ENCODE measurements around the gene OR10J4.
A peak's percentile ranks its signal among the peaks of the same experiment; 100 is the strongest.

The OR10J4 gene

GRCh38 chr1:159431904-159432303 lies at the start of gene OR10J4:
OR10J4 (plus strand) TSS chr1:159432204.
- Histone ChIP-seq H3K4me3 (ENCODE audit: low read depth, low read length) (no peak within 1 kb of the TSS), H3K27ac (ENCODE audit: low read depth, low read length) (no peak within 1 kb of the TSS), H2AFZ (ENCODE audit: low read length, unreplicated experiment) (no peak within 1 kb of the TSS), H3K4me1 (ENCODE audit: control insufficient read depth, insufficient read depth, low read length, unreplicated experiment) (peaks cover 13% of the 10 kb centered on the region), H3K36me3 (ENCODE audit: insufficient read depth, low read length) (no peaks in the 10 kb centered on the region), H3K79me2 (ENCODE audit: control insufficient read depth, insufficient read depth, low read length, unreplicated experiment) (no peaks in the 10 kb centered on the region), H3K27me3 (ENCODE audit: insufficient read depth, low read length) (no peaks in the 10 kb centered on the region)

- no peaks in the 10 kb centered on the region for H3K4me1 ChIP-seq (ENCODE audit: control insufficient read depth, insufficient read depth, low read length, unreplicated experiment)
- H3K27ac ChIP-seq (ENCODE audit: low read depth, low read length) = no peak overlapping the region
- H3K27me3 ChIP-seq (ENCODE audit: insufficient read depth, low read length) = no peaks in the 10 kb centered on the region
- H2AFZ ChIP-seq (ENCODE audit: low read length, unreplicated experiment) = no peak overlapping the region
- H3K79me2 ChIP-seq (ENCODE audit: control insufficient read depth, insufficient read depth, low read length, unreplicated experiment) = no peaks in the 10 kb centered on the region
- H3K36me3 ChIP-seq (ENCODE audit: insufficient read depth, low read length) = no peaks in the 10 kb centered on the region
- H3K4me3 ChIP-seq (ENCODE audit: low read depth, low read length) = no peak overlapping the region
Measured at GRCh38 chr1:159406821-159407220, 25.2 kb upstream of the OR10J4 start.

GRCh38 chr1:159408862-159409400 lies 23.1 kb upstream of the OR10J4 start:
- H2AFZ ChIP-seq (ENCODE audit: low read length, unreplicated experiment) = no peak overlapping the region
- H3K79me2 ChIP-seq (ENCODE audit: control insufficient read depth, insufficient read depth, low read length, unreplicated experiment) = no peaks in the 10 kb centered on the region
- H3K27ac ChIP-seq (ENCODE audit: low read depth, low read length) = no peak overlapping the region
- no peaks in the 10 kb centered on the region for H3K36me3 ChIP-seq (ENCODE audit: insufficient read depth, low read length)
- no peaks in the 10 kb centered on the region for H3K27me3 ChIP-seq (ENCODE audit: insufficient read depth, low read length)
- H3K4me3 ChIP-seq (ENCODE audit: low read depth, low read length) = no peak overlapping the region
- H3K4me1 ChIP-seq (ENCODE audit: control insufficient read depth, insufficient read depth, low read length, unreplicated experiment) = no peaks in the 10 kb centered on the region

GRCh38 chr1:159421821-159422220 lies 10.2 kb upstream of the OR10J4 start:
- no peak overlapping the region for H3K27ac ChIP-seq (ENCODE audit: low read depth, low read length)
- H3K79me2 ChIP-seq (ENCODE audit: control insufficient read depth, insufficient read depth, low read length, unreplicated experiment) = no peaks in the 10 kb centered on the region
- H3K4me3 ChIP-seq (ENCODE audit: low read depth, low read length) = no peak overlapping the region

GRCh38 chr1:159428536-159428935 lies 3.5 kb upstream of the OR10J4 start:
- Histone ChIP-seq H3K27me3 (ENCODE audit: insufficient read depth, low read length) (no peaks in the 10 kb centered on the region), H3K4me3 (ENCODE audit: low read depth, low read length) (no peak overlapping the region), H3K79me2 (ENCODE audit: control insufficient read depth, insufficient read depth, low read length, unreplicated experiment) (no peaks in the 10 kb centered on the region), H3K36me3 (ENCODE audit: insufficient read depth, low read length) (no peaks in the 10 kb centered on the region), H3K27ac (ENCODE audit: low read depth, low read length) (peak overlapping the region; percentile 59), H2AFZ (ENCODE audit: low read length, unreplicated experiment) (no peak overlapping the region), H3K4me1 (ENCODE audit: control insufficient read depth, insufficient read depth, low read length, unreplicated experiment) (peaks cover 13% of the 10 kb centered on the region)

More at GRCh38 chr1:159421821-159422220, 10.2 kb upstream of the OR10J4 start:
- Histone ChIP-seq H2AFZ (ENCODE audit: low read length, unreplicated experiment) (no peak overlapping the region), H3K27me3 (ENCODE audit: insufficient read depth, low read length) (no peaks in the 10 kb centered on the region), H3K4me1 (ENCODE audit: control insufficient read depth, insufficient read depth, low read length, unreplicated experiment) (no peaks in the 10 kb centered on the region), H3K36me3 (ENCODE audit: insufficient read depth, low read length) (no peaks in the 10 kb centered on the region)

GRCh38 chr1:159429074-159429861 lies 2.7 kb upstream of the OR10J4 start:
- no peaks in the 10 kb centered on the region for H3K79me2 ChIP-seq (ENCODE audit: control insufficient read depth, insufficient read depth, low read length, unreplicated experiment)
- H3K36me3 ChIP-seq (ENCODE audit: insufficient read depth, low read length) = no peaks in the 10 kb centered on the region
- H3K27me3 ChIP-seq (ENCODE audit: insufficient read depth, low read length) = no peaks in the 10 kb centered on the region
- H3K27ac ChIP-seq (ENCODE audit: low read depth, low read length) = peak overlapping the region; percentile 68
- H3K4me1 ChIP-seq (ENCODE audit: control insufficient read depth, insufficient read depth, low read length, unreplicated experiment) = peaks cover 13% of the 10 kb centered on the region
- no peak overlapping the region for H3K4me3 ChIP-seq (ENCODE audit: low read depth, low read length)
- H2AFZ ChIP-seq (ENCODE audit: low read length, unreplicated experiment) = no peak overlapping the region

- H3K4me1 ChIP-seq (ENCODE audit: control insufficient read depth, insufficient read depth, low read length, unreplicated experiment) = peaks cover 13% of the 10 kb centered on the region
- H3K36me3 ChIP-seq (ENCODE audit: insufficient read depth, low read length) = no peaks in the 10 kb centered on the region
- no peaks in the 10 kb centered on the region for H3K79me2 ChIP-seq (ENCODE audit: control insufficient read depth, insufficient read depth, low read length, unreplicated experiment)
- H3K27ac ChIP-seq (ENCODE audit: low read depth, low read length) = no peak overlapping the region
- no peak overlapping the region for H2AFZ ChIP-seq (ENCODE audit: low read length, unreplicated experiment)
- H3K4me3 ChIP-seq (ENCODE audit: low read depth, low read length) = no peak overlapping the region
- no peaks in the 10 kb centered on the region for H3K27me3 ChIP-seq (ENCODE audit: insufficient read depth, low read length)
Measured at GRCh38 chr1:159430985-159431384, 1.0 kb upstream of the OR10J4 start.

- Histone ChIP-seq H3K4me3 (ENCODE audit: low read depth, low read length) (no peak overlapping the region), H3K4me1 (ENCODE audit: control insufficient read depth, insufficient read depth, low read length, unreplicated experiment) (no peaks in the 10 kb centered on the region), H3K27me3 (ENCODE audit: insufficient read depth, low read length) (no peaks in the 10 kb centered on the region), H3K27ac (ENCODE audit: low read depth, low read length) (no peak overlapping the region), H2AFZ (ENCODE audit: low read length, unreplicated experiment) (no peak overlapping the region), H3K79me2 (ENCODE audit: control insufficient read depth, insufficient read depth, low read length, unreplicated experiment) (no peaks in the 10 kb centered on the region), H3K36me3 (ENCODE audit: insufficient read depth, low read length) (no peaks in the 10 kb centered on the region)
Measured at GRCh38 chr1:159436469-159436868, 4.5 kb downstream of the OR10J4 start.

- H3K4me1 ChIP-seq (ENCODE audit: control insufficient read depth, insufficient read depth, low read length, unreplicated experiment) = peaks cover 4% of the 10 kb centered on the region
Measured at GRCh38 chr1:159439422-159439821, 7.4 kb downstream of the OR10J4 start, which contains the start of gene OR10J1. OR10J1 (plus strand) TSS chr1:159439722; CDS start chr1:159439792, 70 bp downstream.

GRCh38 chr1:159441360-159441759 lies 9.4 kb downstream of the OR10J4 start:
- no peaks in the 10 kb centered on the region for H3K27me3 ChIP-seq (ENCODE audit: insufficient read depth, low read length)
- H3K27ac ChIP-seq (ENCODE audit: low read depth, low read length) = no peak overlapping the region
- H3K4me1 ChIP-seq (ENCODE audit: control insufficient read depth, insufficient read depth, low read length, unreplicated experiment) = peaks cover 4% of the 10 kb centered on the region
- no peaks in the 10 kb centered on the region for H3K79me2 ChIP-seq (ENCODE audit: control insufficient read depth, insufficient read depth, low read length, unreplicated experiment)
- no peaks in the 10 kb centered on the region for H3K36me3 ChIP-seq (ENCODE audit: insufficient read depth, low read length)
- H3K4me3 ChIP-seq (ENCODE audit: low read depth, low read length) = no peak overlapping the region
- H2AFZ ChIP-seq (ENCODE audit: low read length, unreplicated experiment) = no peak overlapping the region

More at GRCh38 chr1:159439422-159439821, 7.4 kb downstream of the OR10J4 start, which contains the start of gene OR10J1:
- Histone ChIP-seq H3K27ac (ENCODE audit: low read depth, low read length) (no peak within 1 kb of the TSS), H3K27me3 (ENCODE audit: insufficient read depth, low read length) (no peaks in the 10 kb centered on the region), H3K79me2 (ENCODE audit: control insufficient read depth, insufficient read depth, low read length, unreplicated experiment) (no peaks in the 10 kb centered on the region), H3K36me3 (ENCODE audit: insufficient read depth, low read length) (no peaks in the 10 kb centered on the region), H2AFZ (ENCODE audit: low read length, unreplicated experiment) (no peak within 1 kb of the TSS), H3K4me3 (ENCODE audit: low read depth, low read length) (no peak within 1 kb of the TSS)

- Histone ChIP-seq H3K27ac (ENCODE audit: low read depth, low read length) (no peak overlapping the region), H3K79me2 (ENCODE audit: control insufficient read depth, insufficient read depth, low read length, unreplicated experiment) (no peaks in the 10 kb centered on the region), H3K4me1 (ENCODE audit: control insufficient read depth, insufficient read depth, low read length, unreplicated experiment) (peaks cover 4% of the 10 kb centered on the region), H3K27me3 (ENCODE audit: insufficient read depth, low read length) (no peaks in the 10 kb centered on the region), H3K36me3 (ENCODE audit: insufficient read depth, low read length) (no peaks in the 10 kb centered on the region), H3K4me3 (ENCODE audit: low read depth, low read length) (no peak overlapping the region), H2AFZ (ENCODE audit: low read length, unreplicated experiment) (no peak overlapping the region)
Measured at GRCh38 chr1:159442428-159442827, 10.4 kb downstream of the OR10J4 start.
